HAP-1 (cell line): ENCODE data around the gene ZNF732.
"Not testable (repeated sequence)": the region's sequence is repeated elsewhere in the genome, so short reads cannot be mapped to it uniquely, and the experiment has no call there.

Experiments
- DNase-seq, 2 experiments: peaks; one replicate each; pipeline ENCODE4 v3.0.0-alpha.2; 2016 to 2020; ENCODE audit warnings: low spot score in 2 of 2
- H3K27me3 ChIP-seq: fragments of 250-450 bp; sonication (Bioruptor Pico); 2 replicates; pipeline ENCODE4 v1.5.1; 2020; ENCODE audit warnings: low read depth, mild to moderate bottlenecking, moderate library complexity
- H3K36me3 ChIP-seq: fragments of 250-450 bp; sonication (Bioruptor Pico); replicated peaks from 2 replicates; pipeline ENCODE4 v1.5.1; 2020; ENCODE audit warnings: mild to moderate bottlenecking
- H3K4me1 ChIP-seq: fragments of 250-450 bp; sonication (Bioruptor Pico); 2 replicates; pipeline ENCODE4 v1.5.1; 2020; ENCODE audit warnings: mild to moderate bottlenecking
- H3K4me3 ChIP-seq: fragments of 250-450 bp; sonication (Bioruptor Pico); 2 replicates; pipeline ENCODE4 v1.5.1; 2020; ENCODE audit warnings: mild to moderate bottlenecking, moderate library complexity
- H3K9me3 ChIP-seq: fragments of 250-450 bp; sonication (Bioruptor Pico); 2 replicates; pipeline ENCODE4 v1.5.1; 2020; ENCODE audit warnings: mild to moderate bottlenecking, moderate library complexity
- in situ Hi-C: fragments of 300-500 bp; cut with MboI; formaldehyde crosslinking; loops from 3 replicates; pipeline ENCODE4 v1.14.3; 2020; ENCODE audit warnings: low sequenced_read_pairs, inconsistent platforms, mixed read lengths

Gene ZNF732

DNA sequence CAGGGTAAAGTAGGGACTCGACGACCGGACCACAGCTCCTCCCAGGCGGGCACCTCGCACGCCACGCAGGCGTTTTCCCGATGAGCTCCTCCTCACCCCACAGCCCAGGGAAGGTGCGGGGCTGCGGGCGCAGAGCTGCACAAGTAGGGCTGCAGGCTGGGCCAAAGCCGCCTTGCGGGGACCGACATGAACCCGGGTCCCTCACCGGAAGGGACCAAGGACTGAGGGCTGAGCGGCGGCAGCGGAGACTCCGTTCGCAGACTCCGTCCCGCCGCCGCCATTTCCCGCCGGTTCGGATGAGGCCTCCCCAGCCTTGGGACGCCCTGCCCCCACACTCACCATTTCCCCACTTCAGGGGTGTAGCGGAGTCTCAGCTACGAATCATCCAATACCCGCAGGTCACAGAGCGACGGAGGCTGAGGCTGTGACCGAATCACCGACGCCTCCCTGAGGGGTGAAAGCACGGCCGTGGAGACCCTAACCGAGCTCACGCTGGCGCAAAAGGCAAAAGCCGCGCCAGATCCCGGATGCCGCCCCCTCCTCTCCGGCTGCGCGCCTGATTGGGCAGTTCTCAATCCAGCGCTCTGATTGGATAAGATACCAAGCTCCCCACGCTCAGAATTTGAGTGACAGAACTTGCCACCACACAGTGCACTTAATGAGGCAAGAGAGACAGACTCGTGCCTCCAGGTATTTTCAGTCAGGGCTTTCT is at the start of gene ZNF732:
TSS of gene ZNF732 (minus strand) at position 506 of the 712 bp plus-strand sequence. CDS start at position 342, 164 bp downstream.
- Histone ChIP-seq H3K4me3 (no peak within 1 kb of the TSS), H3K9me3 (no peaks in the 10 kb centered on the region), H3K4me1 (no peaks in the 10 kb centered on the region), H3K27me3 (no peaks in the 10 kb centered on the region), H3K36me3 (no peaks in the 10 kb centered on the region)
- no peak for DNase-seq
- in situ Hi-C loops, result no loop called here

DNA sequence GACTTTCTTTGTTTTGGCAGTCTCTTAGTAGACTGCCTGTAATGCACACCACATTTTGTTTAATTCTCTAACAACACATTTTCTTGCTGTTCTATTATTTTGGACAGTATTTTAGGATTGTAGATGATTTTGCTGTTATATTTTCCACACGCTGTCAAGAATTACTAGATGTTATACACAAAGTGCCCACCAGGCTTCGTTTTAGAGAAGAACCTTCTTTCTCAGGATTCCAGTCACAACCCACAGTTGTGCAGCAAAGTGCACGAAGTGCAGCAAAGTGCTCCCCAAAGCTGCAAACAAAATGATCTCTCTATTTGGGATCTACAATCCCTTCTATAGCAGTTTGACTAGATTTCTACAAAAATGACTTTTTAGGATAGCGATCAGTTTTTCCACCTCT is 34.7 kb upstream of the ZNF732 start:
- H3K4me3 ChIP-seq, result no peak overlapping the region
- in situ Hi-C loops, result no loop called here
- H3K36me3 ChIP-seq, result no peaks in the 10 kb centered on the region
- H3K9me3 ChIP-seq, result no peaks in the 10 kb centered on the region
- H3K4me1 ChIP-seq, result no peaks in the 10 kb centered on the region
- H3K27me3 ChIP-seq, result no peaks in the 10 kb centered on the region
- DNase-seq, result no peak

DNA sequence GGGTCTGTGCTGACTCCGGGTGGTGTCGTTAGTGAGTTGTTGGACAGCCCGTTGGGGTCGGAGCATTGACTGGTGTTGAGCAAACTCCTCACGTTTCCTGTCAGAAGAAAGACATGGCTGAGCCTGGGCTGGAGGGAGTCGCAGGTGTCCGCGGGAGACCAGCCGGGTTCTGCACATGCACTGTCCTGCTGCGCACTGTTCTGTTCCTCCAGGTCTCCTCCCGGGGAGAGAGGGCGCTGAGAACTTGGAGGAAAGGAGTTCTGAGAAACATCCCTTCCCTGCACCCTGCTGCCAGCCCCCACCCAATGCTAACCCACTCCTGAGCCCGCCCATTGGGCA is 33.5 kb upstream of the ZNF732 start:
- in situ Hi-C loops, result no loop called here
- H3K27me3 ChIP-seq, result no peaks in the 10 kb centered on the region
- DNase-seq, result no peak
- H3K9me3 ChIP-seq, result no peaks in the 10 kb centered on the region; the same call in 1 of the 2 replicates
- H3K36me3 ChIP-seq, result no peaks in the 10 kb centered on the region
- H3K4me1 ChIP-seq, result no peaks in the 10 kb centered on the region
- no peak overlapping the region for H3K4me3 ChIP-seq

DNA sequence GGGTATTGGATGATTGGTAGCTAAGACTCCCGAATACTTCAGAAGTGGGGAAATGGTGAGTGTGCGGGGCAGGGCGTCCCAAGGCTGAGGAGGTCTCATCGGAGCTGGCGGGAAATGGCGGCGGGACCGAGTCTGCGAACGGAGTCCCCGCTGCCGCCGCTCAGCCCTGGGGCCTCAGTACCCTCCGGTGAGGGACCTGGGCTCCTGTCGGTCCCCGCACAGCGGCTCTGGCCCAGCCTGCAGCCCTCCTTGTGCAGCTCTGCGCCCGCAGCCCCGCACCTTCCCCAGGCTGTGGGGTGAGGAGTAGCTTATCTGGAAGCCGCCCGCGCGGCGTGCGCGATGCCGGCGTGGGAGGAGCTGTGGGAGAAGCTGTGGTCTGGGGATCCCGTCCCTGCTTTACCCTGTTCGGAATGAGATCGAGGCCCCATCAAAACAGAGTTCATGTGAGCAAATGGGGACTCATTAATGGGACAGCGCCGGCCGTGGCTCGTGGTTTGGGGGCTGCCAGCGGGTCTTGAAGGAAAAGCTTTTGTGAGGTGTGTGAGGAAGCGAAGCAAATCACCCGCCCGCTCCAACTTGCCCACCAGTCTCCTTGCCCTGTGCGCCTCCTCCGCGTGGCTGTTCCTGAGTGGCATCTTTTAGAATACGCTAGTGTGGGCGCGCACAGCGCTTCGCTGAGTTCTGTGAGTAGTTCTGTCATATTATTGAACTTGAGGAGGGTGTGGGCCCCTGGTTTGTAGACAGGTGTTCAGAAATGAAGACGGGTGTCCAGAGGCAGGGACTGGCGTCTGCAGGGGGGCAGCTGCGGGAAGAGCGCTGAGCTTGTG is 32.9 kb upstream of the ZNF732 start:
- in situ Hi-C loops, result no loop called here
- no peaks in the 10 kb centered on the region for H3K4me1 ChIP-seq
- H3K4me3 ChIP-seq, result no peak overlapping the region
- H3K27me3 ChIP-seq, result no peaks in the 10 kb centered on the region
- H3K9me3 ChIP-seq, result no peaks in the 10 kb centered on the region; the same call in 1 of the 2 replicates
- no peak for DNase-seq
- H3K36me3 ChIP-seq, result no peaks in the 10 kb centered on the region

DNA sequence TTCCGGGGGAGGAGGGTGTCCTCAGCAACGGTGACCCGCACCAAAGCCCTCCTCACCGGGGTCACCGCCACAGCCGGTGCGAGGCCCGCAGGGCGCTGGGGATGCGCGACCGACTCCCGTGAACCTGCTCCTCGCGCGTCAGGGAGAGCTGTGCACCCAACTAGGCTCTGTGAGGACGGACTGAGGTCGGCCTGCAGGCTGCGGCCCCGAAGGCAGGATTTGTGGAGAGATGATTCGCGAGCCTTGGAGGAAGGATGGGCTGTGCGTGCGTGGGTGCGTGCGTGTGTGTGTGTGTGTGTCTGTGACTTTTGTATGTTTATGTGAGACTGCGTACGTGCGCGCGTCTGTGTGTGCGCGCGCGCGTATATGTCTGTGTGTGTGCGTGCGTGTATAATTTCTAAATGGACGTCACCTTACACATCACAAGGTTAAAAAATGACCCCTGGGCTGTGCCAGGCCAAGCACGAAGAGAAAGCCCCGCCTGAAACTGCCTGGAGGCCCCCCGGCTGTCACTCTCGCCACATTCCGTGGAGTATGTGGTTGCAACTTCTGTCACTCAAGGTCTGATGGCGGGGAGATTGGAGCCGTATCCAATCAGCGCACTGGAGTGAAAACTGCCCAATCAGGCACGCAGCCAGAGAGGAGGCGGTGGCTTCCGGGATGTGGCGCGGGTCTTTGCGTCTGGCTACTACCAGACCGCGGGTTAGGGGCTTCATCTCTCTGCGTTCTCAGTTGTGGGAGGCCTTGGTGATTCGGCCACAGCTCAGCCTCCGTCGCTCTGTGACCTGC is 32.1 kb upstream of the ZNF732 start, which contains the start of gene ZNF141:
TSS of gene ZNF141 (plus strand) at position 672 of the 789 bp plus-strand sequence. CDS start 170 bp downstream, outside the sequence.
- no peaks in the 10 kb centered on the region; the same call in 1 of the 2 replicates for H3K9me3 ChIP-seq
- H3K27me3 ChIP-seq, result no peaks in the 10 kb centered on the region
- H3K4me3 ChIP-seq, result no peak within 1 kb of the TSS
- H3K36me3 ChIP-seq, result no peaks in the 10 kb centered on the region
- in situ Hi-C loops, result no loop called here
- no peak for DNase-seq
- no peaks in the 10 kb centered on the region for H3K4me1 ChIP-seq

DNA sequence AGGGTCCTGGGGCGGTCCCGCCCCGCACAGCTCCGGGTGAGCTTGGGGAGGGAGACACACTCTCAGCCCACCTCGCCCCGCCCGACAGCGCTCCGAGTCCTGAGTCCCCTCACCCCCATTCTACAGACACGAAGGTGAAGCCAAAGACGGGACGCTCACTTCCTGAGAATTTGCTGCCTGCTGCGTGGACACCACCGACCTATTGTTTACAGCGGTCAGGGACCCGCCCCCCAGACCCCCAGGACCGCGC is 31.5 kb upstream of the ZNF732 start:
- DNase-seq, result no peak
- no peaks in the 10 kb centered on the region; the same call in 1 of the 2 replicates for H3K9me3 ChIP-seq
- no peaks in the 10 kb centered on the region for H3K36me3 ChIP-seq
- in situ Hi-C loops, result no loop called here
- no peaks in the 10 kb centered on the region for H3K4me1 ChIP-seq
- H3K27me3 ChIP-seq, result no peaks in the 10 kb centered on the region
- no peak overlapping the region for H3K4me3 ChIP-seq

DNA sequence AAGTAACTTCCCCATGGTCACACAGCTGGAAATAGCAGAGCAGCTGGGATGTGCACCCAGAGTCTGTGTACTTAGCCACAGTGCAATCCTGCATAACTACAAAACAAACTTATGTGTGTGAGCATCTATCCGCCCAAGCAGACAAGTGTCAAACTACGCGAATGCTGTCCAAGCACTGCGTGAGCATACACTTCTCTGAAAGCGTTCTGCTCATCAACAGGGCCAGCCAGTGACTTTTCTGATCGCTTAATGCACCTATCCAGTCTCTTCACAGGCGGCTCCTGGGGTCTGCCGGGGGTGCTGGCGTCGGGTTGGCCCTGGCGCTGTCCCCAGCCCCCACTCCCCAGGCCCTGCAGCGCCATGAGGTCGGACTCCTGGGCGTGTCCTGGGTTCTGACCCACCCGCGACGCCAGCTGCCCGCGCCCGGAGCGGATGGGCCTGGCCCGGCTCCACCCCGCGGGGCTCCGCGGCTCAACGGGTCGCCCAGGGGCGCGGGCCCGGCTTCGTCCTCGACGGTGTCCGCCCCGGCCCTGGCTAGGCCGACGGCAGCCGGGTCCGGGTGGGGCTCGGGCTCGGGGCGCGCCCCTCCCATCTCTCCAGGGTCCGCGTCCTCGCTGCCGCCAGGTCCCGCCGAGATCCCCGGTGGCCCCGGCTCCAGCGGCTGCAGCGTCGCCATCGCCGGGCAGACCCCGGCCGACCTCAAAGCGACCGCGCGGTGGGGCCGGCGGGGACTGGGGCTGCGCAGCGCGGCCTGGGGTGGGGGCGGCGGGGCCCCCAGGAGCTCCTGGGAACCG is 31.0 kb upstream of the ZNF732 start:
- Histone ChIP-seq H3K36me3 (no peaks in the 10 kb centered on the region), H3K4me1 (no peaks in the 10 kb centered on the region), H3K4me3 (no peak overlapping the region), H3K27me3 (no peaks in the 10 kb centered on the region), H3K9me3 (no peaks in the 10 kb centered on the region; the same call in 1 of the 2 replicates)
- no peak for DNase-seq
- in situ Hi-C loops, result no loop called here

DNA sequence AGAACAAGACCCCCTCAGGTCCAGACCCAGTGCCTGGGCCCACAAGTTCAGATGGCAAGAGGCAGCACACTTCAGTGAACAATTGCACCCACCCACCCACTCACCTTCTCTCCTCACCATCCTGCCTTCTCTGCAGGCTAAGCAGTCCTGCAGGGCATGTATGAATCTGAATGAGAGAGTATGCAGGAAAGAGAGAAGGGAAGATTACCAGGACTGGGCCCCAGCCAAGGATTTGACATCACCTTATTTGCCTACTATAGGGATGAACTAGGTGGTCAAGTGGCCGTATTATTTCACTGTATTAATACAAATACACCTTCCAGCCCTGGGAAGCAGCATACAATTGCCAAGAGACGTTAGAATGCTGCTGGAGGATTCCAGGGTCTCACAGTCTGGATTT is 30.2 kb upstream of the ZNF732 start:
- Histone ChIP-seq H3K36me3 (no peaks in the 10 kb centered on the region), H3K9me3 (no peaks in the 10 kb centered on the region; the same call in 1 of the 2 replicates), H3K27me3 (no peaks in the 10 kb centered on the region), H3K4me1 (no peaks in the 10 kb centered on the region), H3K4me3 (no peak overlapping the region)
- DNase-seq, result no peak
- in situ Hi-C loops, result no loop called here

DNA sequence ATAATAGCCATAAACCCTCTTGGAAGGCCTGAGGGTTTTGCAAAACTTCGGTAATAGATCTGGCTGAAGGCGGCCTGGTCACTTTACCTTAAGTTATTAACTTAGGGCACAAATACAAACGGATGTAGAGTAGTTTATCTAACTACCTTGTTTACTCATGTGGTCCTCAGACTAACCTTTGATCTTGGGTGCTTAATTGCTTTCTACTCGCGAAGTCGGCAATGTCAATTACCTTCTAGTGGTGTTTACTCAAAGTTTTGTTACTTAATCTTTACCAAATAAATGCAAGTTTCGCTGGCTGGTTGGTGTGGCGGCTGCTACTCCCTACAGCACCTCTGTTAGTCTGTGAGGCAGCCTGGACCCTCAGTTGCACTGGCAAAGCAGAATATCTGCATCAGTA is 23.5 kb upstream of the ZNF732 start:
- Histone ChIP-seq H3K36me3 (no peaks in the 10 kb centered on the region), H3K4me1 (no peaks in the 10 kb centered on the region), H3K4me3 (no peak overlapping the region), H3K9me3 (no peaks in the 10 kb centered on the region), H3K27me3 (no peaks in the 10 kb centered on the region)
- DNase-seq, result no peak
- in situ Hi-C loops, result no loop called here

DNA sequence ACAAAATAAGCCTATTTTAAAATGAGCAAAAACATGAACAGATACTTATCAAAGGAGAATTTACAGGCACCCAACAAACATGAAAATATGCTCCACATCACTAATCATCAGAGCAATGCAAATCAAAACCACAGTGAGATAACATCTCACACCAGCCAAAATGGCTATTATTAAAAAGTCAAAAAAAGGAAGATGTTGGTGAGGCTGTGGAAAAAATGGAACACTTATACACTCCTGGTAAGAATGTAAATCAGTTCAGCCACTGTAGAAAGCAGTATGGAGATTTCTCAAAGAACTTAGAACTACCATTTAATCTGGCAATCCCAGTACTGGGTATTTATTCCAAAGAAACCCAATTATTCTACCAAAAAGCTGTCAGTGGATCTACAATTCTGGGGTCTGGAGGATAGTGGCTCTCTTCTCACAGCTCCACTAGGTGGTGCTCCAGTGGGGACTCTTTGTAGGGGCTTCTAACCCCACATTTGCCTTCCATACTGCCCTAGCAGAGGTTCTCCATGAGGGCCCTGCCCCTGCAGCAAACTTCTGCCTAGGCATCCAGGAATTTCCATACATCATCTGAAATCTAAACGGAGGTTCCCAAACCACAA is 9.1 kb upstream of the ZNF732 start:
- Histone ChIP-seq H3K4me3 (no peak overlapping the region), H3K27me3 (no peaks in the 10 kb centered on the region), H3K36me3 (no peaks in the 10 kb centered on the region), H3K4me1 (no peaks in the 10 kb centered on the region), H3K9me3 (no peaks in the 10 kb centered on the region)
- DNase-seq, result no peak
- in situ Hi-C loops, result no loop called here

DNA sequence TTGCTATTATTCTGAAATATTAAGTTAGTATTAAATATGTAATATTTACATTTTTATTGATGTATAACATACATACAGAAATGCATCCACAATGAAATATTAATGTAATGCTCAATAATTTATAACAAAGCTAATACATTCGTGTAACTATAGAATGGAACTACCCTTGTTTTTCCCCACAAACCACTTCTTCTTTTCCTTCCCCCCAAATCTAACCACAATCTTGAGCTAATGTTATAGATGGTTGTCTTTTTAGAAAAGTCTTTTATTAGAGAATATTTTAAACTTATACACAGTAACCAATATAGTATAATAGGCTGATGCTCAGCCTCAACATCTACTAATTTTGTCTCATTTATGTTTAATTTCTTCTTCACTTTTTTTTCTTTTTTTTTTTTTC is 4.5 kb upstream of the ZNF732 start:
- DNase-seq, result no peak
- in situ Hi-C loops, result no loop called here
- Histone ChIP-seq H3K4me3 (no peak overlapping the region), H3K4me1 (no peaks in the 10 kb centered on the region), H3K27me3 (no peaks in the 10 kb centered on the region), H3K36me3 (no peaks in the 10 kb centered on the region), H3K9me3 (no peaks in the 10 kb centered on the region)

DNA sequence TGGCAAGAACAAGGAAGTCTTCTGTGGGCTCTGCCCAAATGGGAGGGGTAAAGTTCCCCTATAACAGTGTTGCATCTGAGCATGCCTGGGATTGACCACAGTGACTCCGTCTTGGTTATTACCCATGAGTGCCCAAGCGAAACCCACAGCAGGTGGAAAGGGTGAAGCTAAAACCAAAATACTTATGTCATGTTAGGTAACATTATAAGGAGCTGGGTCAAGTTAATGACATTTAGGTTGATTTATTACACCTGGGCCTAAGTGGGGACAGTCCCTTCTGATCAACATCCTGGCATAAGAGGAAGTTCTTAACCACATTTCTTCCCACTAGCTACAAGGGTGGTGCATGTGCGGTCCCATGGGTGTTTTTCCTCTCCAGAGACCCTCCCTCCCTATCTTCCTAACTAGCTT is 1.3 kb upstream of the ZNF732 start:
- H3K4me3 ChIP-seq, result no peak overlapping the region
- no peaks in the 10 kb centered on the region for H3K27me3 ChIP-seq
- DNase-seq, result no peak
- H3K9me3 ChIP-seq, result no peaks in the 10 kb centered on the region
- no peaks in the 10 kb centered on the region for H3K36me3 ChIP-seq
- no peaks in the 10 kb centered on the region for H3K4me1 ChIP-seq
- in situ Hi-C loops, result no loop called here

DNA sequence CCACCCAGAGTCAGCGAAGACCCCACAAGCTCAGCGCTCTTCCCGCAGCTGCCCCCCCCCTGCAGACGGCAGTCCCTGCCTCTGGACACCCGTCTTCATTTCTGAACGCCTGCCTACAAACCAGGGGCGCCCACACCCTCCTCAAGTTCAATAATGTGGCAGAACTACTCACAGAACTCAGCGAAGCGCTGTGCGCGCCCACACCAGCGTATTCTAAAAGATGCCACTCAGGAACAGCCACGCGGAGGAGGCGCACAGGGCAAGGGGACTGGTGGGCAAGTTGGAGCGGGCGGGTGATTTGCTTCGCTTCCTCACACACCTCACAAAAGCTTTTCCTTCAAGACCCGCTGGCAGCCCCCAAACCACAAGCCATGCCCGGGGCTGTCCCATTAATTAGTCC is 758 bp downstream of the ZNF732 start:
- H3K9me3 ChIP-seq, in situ Hi-C loops, H3K4me1 ChIP-seq, H3K27me3 ChIP-seq, H3K36me3 ChIP-seq, H3K4me3 ChIP-seq, DNase-seq: not testable (repeated sequence)
